IPS DF 6.9 (cell line): ENCODE measurements around the gene XPC.

Source experiments
- DNase-seq: peaks from one replicate; pipeline ENCODE4 v3.0.0-alpha.2; 2013; ENCODE audit warnings: low read depth, low spot score
- H3K27ac ChIP-seq: one replicate; pipeline ENCODE4 v1.5.1; 2013; ENCODE audit warnings: low read length, control low read depth
- H3K27me3 ChIP-seq: 2 replicates; pipeline ENCODE4 v1.6.1; 2013; ENCODE audit warnings: mild to moderate bottlenecking, low read length; ENCODE audit not compliant: control insufficient read depth, insufficient read depth
- H3K36me3 ChIP-seq: 2 replicates; pipeline ENCODE4 v1.6.1; 2013; ENCODE audit warnings: low read length; ENCODE audit not compliant: control insufficient read depth, insufficient read depth
- H3K4me1 ChIP-seq: 2 replicates; pipeline ENCODE4 v1.6.1; 2013; ENCODE audit warnings: low read length; ENCODE audit not compliant: control insufficient read depth, insufficient read depth
- H3K4me3 ChIP-seq: 2 replicates; pipeline ENCODE4 v1.5.1; 2013; ENCODE audit warnings: mild to moderate bottlenecking, low read length
- H3K9me3 ChIP-seq: 2 replicates; pipeline ENCODE4 v1.6.1; 2013; ENCODE audit warnings: low read length, inconsistent platforms; ENCODE audit not compliant: control insufficient read depth, insufficient read depth
- WGBS: extraction: QIAGEN DNeasy Blood & Tissue Kit; methylation state at CpG from one replicate; pipeline ENCODE4 v1.1.7; 2013; ENCODE audit warnings: mixed read lengths, missing lambda C conversion rate; ENCODE audit not compliant: insufficient read length, insufficient coverage; 5-methylcytosine and 5-hydroxymethylcytosine counted together

XPC gene

GRCh38 chr3:14170531-14171159 lies 7.8 kb downstream of the XPC start:
- no peaks in the 10 kb centered on the region for H3K27me3 ChIP-seq
- H3K4me3 ChIP-seq = no peak overlapping the region
- no peaks in the 10 kb centered on the region for H3K4me1 ChIP-seq
- no peak for DNase-seq
- no peak overlapping the region for H3K27ac ChIP-seq
- no CpG with 5 or more reads among the region's 2 CpGs for WGBS
- peaks cover 23% of the 10 kb centered on the region for H3K36me3 ChIP-seq
- no peaks in the 10 kb centered on the region for H3K9me3 ChIP-seq

GRCh38 chr3:14169871-14170270 lies 8.5 kb downstream of the XPC start:
- DNase-seq = no peak
- peaks cover 29% of the 10 kb centered on the region for H3K36me3 ChIP-seq
- H3K9me3 ChIP-seq = no peaks in the 10 kb centered on the region
- H3K27me3 ChIP-seq = no peaks in the 10 kb centered on the region
- H3K4me1 ChIP-seq = no peaks in the 10 kb centered on the region
- H3K27ac ChIP-seq = no peak overlapping the region
- H3K4me3 ChIP-seq = no peak overlapping the region

GRCh38 chr3:14169435-14169834 lies 9.0 kb downstream of the XPC start:
- WGBS = no CpG with 5 or more reads among the region's 2 CpGs
- Histone ChIP-seq H3K9me3 (no peaks in the 10 kb centered on the region), H3K27me3 (no peaks in the 10 kb centered on the region), H3K4me3 (no peak overlapping the region), H3K36me3 (peaks cover 33% of the 10 kb centered on the region), H3K27ac (no peak overlapping the region), H3K4me1 (no peaks in the 10 kb centered on the region)
- DNase-seq = no peak

- no CpG with 5 or more reads among the region's 9 CpGs for WGBS
- H3K4me3 ChIP-seq = no peak overlapping the region
- H3K27ac ChIP-seq = no peak overlapping the region
- H3K4me1 ChIP-seq = no peaks in the 10 kb centered on the region
- H3K9me3 ChIP-seq = no peaks in the 10 kb centered on the region; the same call in 1 of the 2 replicates
- DNase-seq = no peak
- H3K27me3 ChIP-seq = no peaks in the 10 kb centered on the region
- H3K36me3 ChIP-seq = peaks cover 35% of the 10 kb centered on the region
Observed at GRCh38 chr3:14166877-14167603, 11.4 kb downstream of the XPC start.

- no CpG with 5 or more reads among the region's 2 CpGs for WGBS
- Histone ChIP-seq H3K36me3 (peaks cover 41% of the 10 kb centered on the region), H3K27ac (no peak overlapping the region), H3K4me3 (no peak overlapping the region), H3K9me3 (no peaks in the 10 kb centered on the region; the same call in 1 of the 2 replicates), H3K27me3 (no peaks in the 10 kb centered on the region), H3K4me1 (no peaks in the 10 kb centered on the region)
- DNase-seq = no peak
Observed at GRCh38 chr3:14162178-14162577, 16.2 kb downstream of the XPC start.

GRCh38 chr3:14161282-14161681 lies 17.1 kb downstream of the XPC start:
- no peaks in the 10 kb centered on the region for H3K4me1 ChIP-seq
- no peak overlapping the region for H3K27ac ChIP-seq
- H3K27me3 ChIP-seq = no peaks in the 10 kb centered on the region
- H3K4me3 ChIP-seq = no peak overlapping the region
- no peaks in the 10 kb centered on the region; the same call in 1 of the 2 replicates for H3K9me3 ChIP-seq
- peaks cover 39% of the 10 kb centered on the region for H3K36me3 ChIP-seq
- no peak for DNase-seq
- WGBS = no CpG with 5 or more reads among the region's 2 CpGs

- H3K9me3 ChIP-seq = no peaks in the 10 kb centered on the region; the same call in 1 of the 2 replicates
- H3K4me3 ChIP-seq = no peak overlapping the region
- peaks cover 30% of the 10 kb centered on the region for H3K36me3 ChIP-seq
- WGBS = no CpG with 5 or more reads among the region's 8 CpGs
- H3K4me1 ChIP-seq = no peaks in the 10 kb centered on the region
- H3K27me3 ChIP-seq = no peaks in the 10 kb centered on the region
- no peak for DNase-seq
- H3K27ac ChIP-seq = no peak overlapping the region
Observed at GRCh38 chr3:14159426-14159825, 19.0 kb downstream of the XPC start.

- Histone ChIP-seq H3K4me3 (no peak overlapping the region), H3K9me3 (no peaks in the 10 kb centered on the region; the same call in 1 of the 2 replicates), H3K27me3 (no peaks in the 10 kb centered on the region), H3K27ac (no peak overlapping the region), H3K36me3 (peaks cover 34% of the 10 kb centered on the region), H3K4me1 (no peaks in the 10 kb centered on the region)
- WGBS = no CpG with 5 or more reads among the region's 14 CpGs
- no peak for DNase-seq
Observed at GRCh38 chr3:14158370-14158769, 20.0 kb downstream of the XPC start.

- Histone ChIP-seq H3K36me3 (peaks cover 34% of the 10 kb centered on the region), H3K27ac (no peak overlapping the region), H3K4me3 (no peak overlapping the region), H3K4me1 (no peaks in the 10 kb centered on the region), H3K9me3 (no peaks in the 10 kb centered on the region; the same call in 1 of the 2 replicates), H3K27me3 (no peaks in the 10 kb centered on the region)
- DNase-seq = no peak
- no CpG with 5 or more reads among the region's 9 CpGs for whole genome bisulfite sequencing
Observed at GRCh38 chr3:14157951-14158350, 20.4 kb downstream of the XPC start.

GRCh38 chr3:14156843-14157561 lies 21.4 kb downstream of the XPC start:
- WGBS = no CpG with 5 or more reads among the region's 13 CpGs

More at GRCh38 chr3:14156843-14157561, 21.4 kb downstream of the XPC start:
- no peaks in the 10 kb centered on the region; the same call in 1 of the 2 replicates for H3K9me3 ChIP-seq
- H3K36me3 ChIP-seq = peaks cover 41% of the 10 kb centered on the region
- no peaks in the 10 kb centered on the region for H3K27me3 ChIP-seq
- no peak overlapping the region for H3K27ac ChIP-seq
- H3K4me3 ChIP-seq = no peak overlapping the region
- no peaks in the 10 kb centered on the region for H3K4me1 ChIP-seq
- no peak for DNase-seq
